Left renal pelvis (tissue), 4 donors: ENCODE data around the gene TMEM40. TPM values are rescaled to one million over a fixed set of nuclear protein-coding genes. Genes with fewer than 3 reads are reported as not detected.

Source experiments
- DNase-seq, 4 donors: peaks; one replicate each; pipeline ENCODE4 v3.0.0-alpha.2; 2013; ENCODE audit warnings: low read depth in 4 of 4, low spot score in 3 of 4
- polyA plus RNA-seq, 4 donors: library from polyadenylated mRNA; unstranded; fragments of 120-200 nt; gene quantifications; one replicate each; pipeline ENCODE4 v1.2.1, GENCODE V29; 2013; ENCODE audit not compliant: insufficient read length in 4 of 4

Gene TMEM40
- polyA plus RNA-seq, 4 donors, result 0.38 to 3.4 (median 1.7) TPM

GRCh38 chr3:12686096-12686495, 73.0 kb downstream of the TMEM40 start:
- DNase-seq, result no peak

Other genes with a start within 250 kb of the TMEM40 start
- gene MKRN2OS, start 213.8 kb downstream of the TMEM40 start, polyA plus RNA-seq, result 1 to 10 TPM in 2 of 4 donors, under 1 TPM in 2; 0.67 to 2.4 (median 1.3) TPM
- gene MKRN2, start 202.2 kb downstream of the TMEM40 start, polyA plus RNA-seq, result 10 to 100 TPM; 45.3 to 51.9 (median 46.8) TPM
- gene RAF1, start 95.1 kb downstream of the TMEM40 start, polyA plus RNA-seq, result 100 to 1,000 TPM in 3 of 4 donors, 10 to 100 TPM in 1; 99.4 to 144 (median 112) TPM
- gene CAND2, start 37.4 kb upstream of the TMEM40 start, polyA plus RNA-seq, result 10 to 100 TPM in 2 of 4 donors, 1 to 10 TPM in 2; 7.1 to 12.4 (median 9.2) TPM
- 1,000 to 10,000 TPM; 2,073 to 2,338 (median 2,152) TPM for gene RPL32, start 82.3 kb upstream of the TMEM40 start, polyA plus RNA-seq